Measurements from ENCODE around the gene HEXIM1. TPM values are rescaled to one million over a fixed set of nuclear protein-coding genes. Genes with fewer than 3 reads are reported as not detected.

Gene HEXIM1
- total RNA-seq, 1 experiment from 2014 or later = 78.0 TPM

- intact Hi-C loops (cut with micrococcal nuclease; ENCODE audit: unreplicated experiment) = loop anchor here (1.0 kb wide), 5 partner anchors 11 to 37 kb away; partner anchors contain the start of genes ACBD4 and HEXIM1
- BruUV-seq (replicated peaks) = no TSS peak
- H3K36me3 ChIP-seq (ENCODE audit: control insufficient read depth, insufficient read depth, low read length) = no peaks in the 10 kb centered on the region
- peaks cover 42% of the 10 kb centered on the region for H3K36me3 Mint-ChIP-seq (ENCODE audit: insufficient read depth, unreplicated experiment)
- peak; percentile 94 to 95 for DNase-seq
- H3K27me3 ChIP-seq (replicated peaks; ENCODE audit: control insufficient read depth, insufficient read depth, low read length) = no peaks in the 10 kb centered on the region
- ChIA-PET POLR2A (interaction anchor here (0.5 to 5.9 kb wide), 12 partner anchors 11 to 573 kb away, joined by 3 to 279 read pairs (median 6); partner anchors contain the start of genes ACBD4, HEXIM1 and MAP3K14), CTCF (interaction anchor here (1.1 to 4.8 kb wide), 12 partner anchors 11 to 265 kb away, joined by 3 to 158 read pairs (median 6); partner anchors contain the start of genes ACBD4 and HEXIM1)
- peaks cover 30% of the 10 kb centered on the region for H3K4me1 Mint-ChIP-seq (ENCODE audit: low read depth, unreplicated experiment)
- no peaks in the 10 kb centered on the region for H3K9me3 ChIP-seq
- peak overlapping the region; percentile 61 for H3K4me3 ChIP-seq (ENCODE audit: low read depth, low read length)
- no peaks in the 10 kb centered on the region for H3K9me3 Mint-ChIP-seq (ENCODE audit: unreplicated experiment)
- peaks cover 51% of the 10 kb centered on the region for H3K4me1 ChIP-seq
- peak overlapping the region; percentile 99 for H3K27ac Mint-ChIP-seq (ENCODE audit: unreplicated experiment)
- peak overlapping the region; percentile 77 for H3K4me3 Mint-ChIP-seq (ENCODE audit: unreplicated experiment)
- TF ChIP-seq CTCF (IDR thresholded peaks at IDR 0.05; ENCODE audit: insufficient read depth in 1 of 2, low read depth in 1 of 2, low read length in 1 of 2, severe bottlenecking in 1 of 2, unreplicated experiment in 1 of 2) = peak; percentile 27 to 68
- H3K27me3 Mint-ChIP-seq (ENCODE audit: insufficient read depth, unreplicated experiment) = no peaks in the 10 kb centered on the region
Measured at GRCh38 chr17:45160447-45161287, 12.4 kb downstream of the HEXIM1 start.

DNA sequence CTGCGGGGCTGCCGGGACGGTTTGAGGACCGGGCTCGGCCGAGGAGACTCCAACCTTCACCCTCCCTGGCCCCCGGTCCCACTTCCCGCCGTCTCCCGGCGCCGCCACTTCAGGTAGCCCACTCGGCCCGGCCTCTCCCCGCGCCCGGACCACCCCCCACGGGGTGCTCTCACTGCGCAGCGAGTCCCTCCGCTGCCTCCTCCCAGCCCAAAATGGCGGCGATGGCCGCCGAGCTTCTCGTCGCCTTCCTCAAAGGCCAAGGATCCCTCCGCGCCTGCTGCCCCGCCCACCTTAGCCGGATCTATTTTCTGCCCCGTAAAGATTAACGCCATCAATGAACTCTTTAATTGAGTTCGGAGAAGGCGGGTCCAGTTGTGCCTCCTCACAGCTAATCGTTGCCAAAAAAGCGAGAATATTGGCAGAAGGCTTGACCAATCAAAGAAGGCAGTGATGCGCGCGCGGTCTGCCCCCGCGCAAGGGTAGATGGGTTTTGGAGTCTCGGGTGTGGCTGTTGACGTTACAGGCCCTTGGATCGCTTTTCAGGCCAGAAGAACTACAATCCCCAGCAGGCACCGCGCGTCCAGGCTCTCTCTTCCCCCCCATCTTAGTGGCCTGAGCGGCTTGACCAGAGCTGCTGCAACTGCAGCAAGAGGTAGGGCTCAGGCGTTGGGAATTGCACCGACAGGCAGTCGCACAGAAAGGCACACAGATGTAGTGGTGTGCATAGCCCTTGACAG lies 13.2 kb downstream of the HEXIM1 start, which contains the start of gene HEXIM2:
TSS of gene HEXIM2 (plus strand) at position 588 of the 737 bp plus-strand sequence. CDS start 919 bp downstream, outside the sequence.
- intact Hi-C loops (cut with micrococcal nuclease; ENCODE audit: unreplicated experiment) = loop anchor here (1.0 kb wide), 5 partner anchors 10 to 36 kb away; partner anchors contain the start of genes ACBD4 and HEXIM1
- no peak for TF ChIP-seq CTCF (IDR thresholded peaks at IDR 0.05; ENCODE audit: insufficient read depth in 1 of 2, low read depth in 1 of 2, low read length in 1 of 2, severe bottlenecking in 1 of 2, unreplicated experiment in 1 of 2)
- peaks cover 42% of the 10 kb centered on the region for H3K36me3 Mint-ChIP-seq (ENCODE audit: insufficient read depth, unreplicated experiment)
- no peaks in the 10 kb centered on the region for H3K9me3 Mint-ChIP-seq (ENCODE audit: unreplicated experiment)
- no peaks in the 10 kb centered on the region for H3K36me3 ChIP-seq (ENCODE audit: control insufficient read depth, insufficient read depth, low read length)
- CTCF ChIA-PET = interaction anchor here (1.1 to 4.8 kb wide), 12 partner anchors 10 to 264 kb away, joined by 3 to 158 read pairs (median 6); partner anchors contain the start of genes ACBD4 and HEXIM1
- no peaks in the 10 kb centered on the region for H3K27me3 Mint-ChIP-seq (ENCODE audit: insufficient read depth, unreplicated experiment)
- no peaks in the 10 kb centered on the region for H3K27me3 ChIP-seq (replicated peaks; ENCODE audit: control insufficient read depth, insufficient read depth, low read length)
- peak within 1 kb of the TSS; percentile 99 for H3K27ac Mint-ChIP-seq (ENCODE audit: unreplicated experiment)
- POLR2A ChIA-PET = interaction anchor here (0.5 to 5.9 kb wide), 12 partner anchors 11 to 573 kb away, joined by 3 to 279 read pairs (median 6); partner anchors contain the start of genes ACBD4, HEXIM1 and MAP3K14
- H3K4me3 ChIP-seq (ENCODE audit: low read depth, low read length) = peak within 1 kb of the TSS; percentile 61
- H3K4me1 Mint-ChIP-seq (ENCODE audit: low read depth, unreplicated experiment) = peaks cover 27% of the 10 kb centered on the region
- peak; percentile 99 to 100 for DNase-seq
- peak within 1 kb of the TSS; percentile 77 for H3K4me3 Mint-ChIP-seq (ENCODE audit: unreplicated experiment)
- no peaks in the 10 kb centered on the region for H3K9me3 ChIP-seq
- H3K4me1 ChIP-seq = peaks cover 43% of the 10 kb centered on the region
- BruUV-seq (replicated peaks) = TSS peak; percentile 69

Measured in Caco-2 (cell line).